ENCODE data around the gene RPL7A. TPM values are rescaled to one million over a fixed set of nuclear protein-coding genes. Genes with fewer than 3 reads are reported as not detected.

RPL7A gene
- total and polyA plus RNA-seq, 2 of the 13 experiments (the other 11 are each of a cell fraction or from before 2014, with no cell fraction given): 2,401 to 2,938 TPM

GRCh38 chr9:133342570-133342969 is 5.4 kb upstream of the RPL7A start:
- H3K79me2 ChIP-seq (ENCODE audit: insufficient read depth, low read length): peaks cover 16% of the 10 kb centered on the region
- no peaks in the 10 kb centered on the region for H4K20me1 ChIP-seq (ENCODE audit: insufficient read depth, low read length)
- H3K27ac ChIP-seq (ENCODE audit: extremely low read length, insufficient read depth, low read length): no peak overlapping the region
- no peak overlapping the region for H3K4me2 ChIP-seq (ENCODE audit: low read depth, low read length)
- WGBS (ENCODE audit: low lambda C conversion rate): 98% methylated on average over 4 of the region's 11 CpGs
- DNase-seq (ENCODE audit: low spot score) (no peak), FAIRE-seq (no peak), ATAC-seq (peak; percentile 46)
- H3K4me3 ChIP-seq (replicated peaks in 1 of 3; ENCODE audit: insufficient read depth in 1 of 3, low read depth in 2 of 3, low read length in 3 of 3): no peak overlapping the region
- peaks cover 11% of the 10 kb centered on the region for H3K4me1 ChIP-seq (ENCODE audit: insufficient read depth, low read length)
- no peak overlapping the region for H3K9ac ChIP-seq (ENCODE audit: insufficient read depth, low read depth, low read length)
- BruUV-seq (replicated peaks): no TSS peak
- in situ Hi-C loops (cut with HindIII; ENCODE audit: extremely low pct_ligation_motif_present, low pct_unique_long_range_greater_than_20kb): no loop called here
- H2AFZ ChIP-seq (ENCODE audit: low read length): no peak overlapping the region
- ChIA-PET POLR2A (interaction anchor here (1.4 kb wide), 1 partner anchor 13 kb away, joined by 5 read pairs; the partner anchor contains the start of genes SURF1 and SURF2), CTCF (ENCODE audit: low intra/inter-chr PET ratio, low total read pairs) (interaction anchor here (0.9 to 1.9 kb wide), 2 partner anchors 62 to 143 kb away, joined by 3 to 5 read pairs; no protein-coding TSS in a partner anchor)
- H3K9me3 ChIP-seq (ENCODE audit: low read length): no peaks in the 10 kb centered on the region
- H3K36me3 ChIP-seq (replicated peaks in 1 of 2; ENCODE audit: control insufficient read depth in 1 of 2, insufficient read depth in 2 of 2, low read length in 2 of 2): peaks cover 8 to 58% of the 10 kb centered on the region in 2 experiments; a peak in 4 of 5 replicates
- H3K27me3 ChIP-seq (ENCODE audit: control insufficient read depth in 1 of 2, insufficient read depth in 2 of 2, low read length in 2 of 2): no peaks in the 10 kb centered on the region
- intact Hi-C loops (cut with micrococcal nuclease; ENCODE audit: unreplicated experiment): no loop called here
- TF ChIP-seq STAG1 (CRISPR knock-in tag; IDR thresholded peaks at IDR 0.05): peak; percentile 21; the same call in 1 of the 2 replicates
- no peak for TF ChIP-seq POLR2AphosphoS5 (IDR thresholded peaks at IDR 0.05; ENCODE audit: low read depth, low read length)
- no peak for TF ChIP-seq CREBL2 (CRISPR knock-in tag; IDR thresholded peaks at IDR 0.05; ENCODE audit: borderline replicate concordance)
- no peak for TF ChIP-seq ZBTB3 (CRISPR knock-in tag; IDR thresholded peaks at IDR 0.05; ENCODE audit: borderline replicate concordance, low read depth)
- TF ChIP-seq MAFF (IDR thresholded peaks at IDR 0.05; ENCODE audit: low read depth, low read length): no peak
- no peak for TF ChIP-seq ZNF260 (CRISPR knock-in tag; IDR thresholded peaks at IDR 0.05; ENCODE audit: borderline replicate concordance, low read depth)
- TF ChIP-seq ZNF460 (CRISPR knock-in tag; IDR thresholded peaks at IDR 0.05; ENCODE audit: borderline replicate concordance): no peak
- 0 out of 2 replicates have a peak, but pooled peaks have one; percentile 26 for TF ChIP-seq HNRNPL (IDR thresholded peaks at IDR 0.05; ENCODE audit: low read depth, low read length)
- no peak for TF ChIP-seq GZF1 (CRISPR knock-in tag; IDR thresholded peaks at IDR 0.05)
- peak; percentile 28; the same call in 1 of the 2 replicates for TF ChIP-seq PATZ1 (CRISPR knock-in tag; IDR thresholded peaks at IDR 0.05)
- TF ChIP-seq ZNF775 (CRISPR knock-in tag; IDR thresholded peaks at IDR 0.05; ENCODE audit: borderline replicate concordance): no peak
- no peak for TF ChIP-seq ZFYVE20 (CRISPR knock-in tag; IDR thresholded peaks at IDR 0.05; ENCODE audit: borderline replicate concordance, low read depth)
- TF ChIP-seq ZBTB42 (CRISPR knock-in tag; IDR thresholded peaks at IDR 0.05): no peak
- TF ChIP-seq RBFOX2 (IDR thresholded peaks at IDR 0.05; ENCODE audit: low read depth, low read length): 0 out of 2 replicates have a peak, but pooled peaks have one; percentile 33
- TF ChIP-seq ZNF503 (CRISPR knock-in tag; IDR thresholded peaks at IDR 0.05): no peak
- TF ChIP-seq ZNF7 (CRISPR knock-in tag; IDR thresholded peaks at IDR 0.05): no peak
- TF ChIP-seq YEATS2 (CRISPR knock-in tag; IDR thresholded peaks at IDR 0.05; ENCODE audit: borderline replicate concordance): no peak
- no peak for TF ChIP-seq REPIN1 (CRISPR knock-in tag; IDR thresholded peaks at IDR 0.05; ENCODE audit: borderline replicate concordance, low read depth)
- 0 out of 2 replicates have a peak, but pooled peaks have one; percentile 39 for TF ChIP-seq ZSCAN31 (CRISPR knock-in tag; IDR thresholded peaks at IDR 0.05; ENCODE audit: low read depth)
- TF ChIP-seq ZNF782 (CRISPR knock-in tag; IDR thresholded peaks at IDR 0.05; ENCODE audit: borderline replicate concordance): no peak
- TF ChIP-seq HNF4G (IDR thresholded peaks at IDR 0.05; ENCODE audit: borderline replicate concordance, low read depth, low read length): no peak
- no peak for TF ChIP-seq HNF4G (CRISPR knock-in tag; IDR thresholded peaks at IDR 0.05; ENCODE audit: borderline replicate concordance, low read depth)
- TF ChIP-seq ZSCAN29 (CRISPR knock-in tag; conservative IDR thresholded peaks at IDR 0.05): no peak

All from HepG2 (cell line).